Right lobe of liver (tissue), 6 donors: ENCODE data around the gene UNC5B. TPM values are rescaled to one million over a fixed set of nuclear protein-coding genes. Genes with fewer than 3 reads are reported as not detected.

Experiments used
- ATAC-seq, 4 donors: fragments of 200-7000 bp; cut with Tn5 transposase; one replicate each; pipeline ENCODE4 v1.9.1; 2020; ENCODE audit warnings: mild to moderate bottlenecking in 4 of 4, moderate library complexity in 4 of 4
- DNase-seq, 3 donors: peaks; one replicate each; pipeline ENCODE4 v3.0.0-alpha.2; 2020
- H3K27ac ChIP-seq, 3 donors: fragments of 200-600 bp; one replicate each; pipeline ENCODE4 v1.8.0; 2022
- H3K27me3 ChIP-seq, 2 donors: fragments of 200-600 bp; one replicate each; pipeline ENCODE4 v1.8.0; 2022
- H3K36me3 ChIP-seq, 4 donors: fragments of 200-600 bp; sonication (generic) in 1 of 4; one replicate each; pipeline versions ENCODE4 v1.5.1 to v1.8.0; 2017 to 2022; ENCODE audit warnings: control low read depth in 1 of 4
- H3K4me1 ChIP-seq, 4 donors: fragments of 200-600 bp; sonication (generic) in 1 of 4; one replicate each; pipeline versions ENCODE4 v1.5.1 to v1.8.0; 2017 to 2022; ENCODE audit warnings: control low read depth in 1 of 4
- H3K4me3 ChIP-seq, 3 donors: fragments of 200-600 bp; one replicate each; pipeline ENCODE4 v1.8.0; 2022
- H3K9me3 ChIP-seq, 4 donors: fragments of 200-600 bp; sonication (generic) in 1 of 4; one replicate each; pipeline versions ENCODE4 v1.5.1 to v1.8.0; 2017 to 2022; ENCODE audit warnings: control low read depth in 1 of 4
- CTCF ChIP-seq, 4 donors: fragments of 200-600 bp in 3 of 4; fragments of 450-650 bp in 1 of 4; IDR thresholded peaks; one replicate each; pipeline versions ENCODE4 v1.5.1 to v1.8.0; 2016 to 2022; ENCODE audit warnings: antibody characterized with exemption in 4 of 4, mild to moderate bottlenecking in 2 of 4
- POLR2A ChIP-seq: fragments of 450-650 bp; IDR thresholded peaks from one replicate; pipeline ENCODE4 v1.6.1; 2017; ENCODE audit warnings: antibody characterized with exemption, mild to moderate bottlenecking
- WGBS: methylation state at CpG from one replicate; pipeline ENCODE4 v1.1.6; 2018; ENCODE audit warnings: low coverage, low lambda C conversion rate; ENCODE audit not compliant: insufficient coverage; ENCODE audit errors: missing lambda C conversion rate; 5-methylcytosine and 5-hydroxymethylcytosine counted together
- intact Hi-C, 2 donors: fragments of 100-400 bp; cut with DNase I; formaldehyde crosslinking; loops; one replicate each; pipeline versions ENCODE4 v1.11.2 to v1.14.1; 2022
- total RNA-seq, 6 experiments: library from RNA; depleted of rRNA in 2 of 6; stranded (reverse); fragments of >200 nt in 2 of 6; fragmentation: NEBNext Ultra II Directional in 3 of 6; extraction: Animal tissue kit (Norgen Biotek cat#: 25700) in 3 of 6; gene quantifications; one replicate each; pipeline versions ENCODE4 v1.1.0 to v1.2.4, GENCODE V29; 2016 to 2023
- donor health status: DM: no; HTN: yes; CAD: no.
- donor health status: DM: no; HTN: no; CAD: no.
- donor health status: DM: no; HTN: no; CAD: no.
- donor health status: DM: no; HTN: yes; CAD: no.
- donor health status: DM: no; HTN: yes; CAD: no.

Gene UNC5B
- total RNA-seq, 6 experiments from 2014 or later = 1.0 to 6.2 (median 2.1) TPM

GRCh38 chr10:71292624-71293445 lies 80.5 kb downstream of the UNC5B start:
- peak; percentile 48 to 70 (median 58) for ATAC-seq
- 23% methylated on average over 7 of the region's 10 CpGs for WGBS
- Histone ChIP-seq H3K27me3 (no peaks in the 10 kb centered on the region), H3K36me3 (no peaks in the 10 kb centered on the region), H3K4me3 (no peak overlapping the region), H3K27ac (peak overlapping the region in 1 of 3 donors; percentile 61), H3K4me1 (peaks cover 0 to 50% (median 14%) of the 10 kb centered on the region in 4 donors), H3K9me3 (no peaks in the 10 kb centered on the region)
- TF ChIP-seq POLR2A = no peak
- TF ChIP-seq CTCF (IDR thresholded peaks at IDR 0.05) = no peak
- intact Hi-C loops = no loop called here
- peak in 1 of 3 donors; percentile 74 for DNase-seq

DNA sequence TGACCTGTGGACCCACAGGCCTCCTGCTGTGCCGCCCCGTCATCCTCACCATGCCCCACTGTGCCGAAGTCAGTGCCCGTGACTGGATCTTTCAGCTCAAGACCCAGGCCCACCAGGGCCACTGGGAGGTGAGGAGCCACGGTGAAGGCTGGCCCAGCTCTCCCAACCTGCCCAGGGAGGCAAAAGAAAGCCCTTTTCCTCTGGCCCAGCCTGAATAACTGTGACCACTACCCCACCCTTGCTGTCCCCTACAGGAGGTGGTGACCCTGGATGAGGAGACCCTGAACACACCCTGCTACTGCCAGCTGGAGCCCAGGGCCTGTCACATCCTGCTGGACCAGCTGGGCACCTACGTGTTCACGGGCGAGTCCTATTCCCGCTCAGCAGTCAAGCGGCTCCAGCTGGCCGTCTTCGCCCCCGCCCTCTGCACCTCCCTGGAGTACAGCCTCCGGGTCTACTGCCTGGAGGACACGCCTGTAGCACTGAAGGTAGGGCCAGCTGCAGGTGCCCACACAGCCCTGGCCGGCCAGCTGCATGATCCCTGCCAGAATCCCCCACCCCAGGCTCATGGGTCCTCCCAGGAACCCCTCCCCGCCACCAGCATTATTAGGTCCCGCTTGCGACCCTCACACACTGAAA lies 81.2 kb downstream of the UNC5B start:
- peak in 3 of 4 donors; percentile 3 to 4 (median 4) for ATAC-seq
- DNase-seq = peak in 1 of 3 donors; percentile 60
- H3K27ac ChIP-seq = peak overlapping the region in 1 of 3 donors; percentile 61
- H3K4me3 ChIP-seq = no peak overlapping the region
- H3K36me3 ChIP-seq = no peaks in the 10 kb centered on the region
- H3K4me1 ChIP-seq = peaks cover 0 to 50% (median 14%) of the 10 kb centered on the region in 4 donors
- intact Hi-C loops = no loop called here
- TF ChIP-seq POLR2A = no peak
- TF ChIP-seq CTCF (IDR thresholded peaks at IDR 0.05) = no peak
- H3K9me3 ChIP-seq = no peaks in the 10 kb centered on the region
- 100% methylated on average over 1 of the region's 19 CpGs for WGBS
- H3K27me3 ChIP-seq = no peaks in the 10 kb centered on the region

DNA sequence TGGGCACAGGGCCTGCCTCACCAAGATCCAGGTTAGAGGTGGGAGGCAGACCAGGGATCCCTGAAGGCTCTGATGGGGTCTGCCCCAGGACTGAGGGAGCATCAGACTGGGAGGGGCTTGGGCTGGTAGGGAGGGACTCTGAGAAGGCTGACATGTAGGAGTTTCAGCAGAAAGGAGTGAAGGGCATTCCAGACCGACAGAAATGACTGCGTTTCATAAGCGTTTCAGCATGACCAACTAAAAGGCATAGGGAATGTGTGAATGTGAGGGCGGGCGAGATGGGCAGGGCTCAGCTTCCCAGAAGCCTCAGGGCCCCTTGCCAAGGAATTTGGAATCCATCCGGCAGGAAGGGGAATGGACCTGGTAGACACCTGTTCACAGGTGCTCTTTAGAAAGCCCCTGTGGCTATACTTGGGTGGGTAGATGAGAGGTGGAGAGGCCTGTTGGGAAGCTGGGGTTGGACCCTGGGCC lies 81.8 kb downstream of the UNC5B start:
- Histone ChIP-seq H3K4me3 (no peak overlapping the region), H3K4me1 (peaks cover 0 to 50% (median 14%) of the 10 kb centered on the region in 4 donors), H3K36me3 (no peaks in the 10 kb centered on the region), H3K9me3 (no peaks in the 10 kb centered on the region), H3K27ac (peak overlapping the region in 1 of 3 donors; percentile 61), H3K27me3 (no peaks in the 10 kb centered on the region)
- 73% methylated on average over 2 of the region's 6 CpGs for WGBS
- no peak for TF ChIP-seq CTCF (IDR thresholded peaks at IDR 0.05)
- no peak for TF ChIP-seq POLR2A
- intact Hi-C loops = no loop called here
- ATAC-seq = no peak
- DNase-seq = peak in 1 of 3 donors; percentile 39

GRCh38 chr10:71294856-71295255 lies 82.5 kb downstream of the UNC5B start:
- ATAC-seq = no peak
- Histone ChIP-seq H3K4me1 (peaks cover 0 to 45% (median 14%) of the 10 kb centered on the region in 4 donors), H3K4me3 (no peak overlapping the region), H3K36me3 (no peaks in the 10 kb centered on the region), H3K27me3 (no peaks in the 10 kb centered on the region), H3K9me3 (no peaks in the 10 kb centered on the region), H3K27ac (no peak overlapping the region)
- intact Hi-C loops = no loop called here
- DNase-seq = peak in 1 of 3 donors; percentile 49
- WGBS = 75% methylated on average over 4 of the region's 4 CpGs
- TF ChIP-seq POLR2A (no peak), CTCF (IDR thresholded peaks at IDR 0.05) (no peak)
